AG04450 (cell line): ENCODE measurements around the gene NPIPA3. TPM values are rescaled to one million over a fixed set of nuclear protein-coding genes. Genes with fewer than 3 reads are reported as not detected.
"Not testable (repeated sequence)": the region's sequence is repeated elsewhere in the genome, so short reads cannot be mapped to it uniquely, and the experiment has no call there.

Experiments
- CTCF ChIA-PET: fragments of 300-600, 350-600 bp; formaldehyde crosslinking; extraction: SDS; loops from one replicate; lab custom pipeline; 2022; ENCODE audit warnings: antibody characterized with exemption, inconsistent platforms; lab: Charles Lee
- POLR2A ChIA-PET: fragments of 350-600 bp; formaldehyde crosslinking; extraction: SDS; loops from one replicate; lab custom pipeline; 2021; ENCODE audit warnings: antibody characterized with exemption, inconsistent platforms; lab: Yijun Ruan, JAX
- DNase-seq: peaks from one replicate; pipeline ENCODE4 v3.0.0-alpha.2; 2011; ENCODE audit warnings: low read depth, low spot score
- H3K27ac ChIP-seq: one replicate; pipeline ENCODE4 v1.5.1; 2012; ENCODE audit warnings: low read depth, low read length, control low read depth
- H3K27me3 ChIP-seq: one replicate; pipeline ENCODE4 v1.6.0; 2012; ENCODE audit warnings: low read length; ENCODE audit not compliant: control insufficient read depth, insufficient read depth
- H3K4me3 ChIP-seq: 2 replicates; pipeline ENCODE4 v1.5.1; 2011; ENCODE audit warnings: mild to moderate bottlenecking, low read depth, low read length, control low read depth
- H3K9me3 ChIP-seq: 2 replicates; pipeline ENCODE4 v1.5.1; 2012; ENCODE audit warnings: low read length; ENCODE audit not compliant: control insufficient read depth, insufficient read depth
- CTCF ChIP-seq: IDR thresholded peaks from 2 replicates; pipeline ENCODE4 v1.5.1; 2011; ENCODE audit warnings: low read depth, low read length, control low read depth, inconsistent platforms
- polyA plus RNA-seq: library from polyadenylated mRNA; depleted of rRNA; stranded (reverse); fragments of >200 nt; gene quantifications from 2 replicates; pipeline ENCODE4 v1.2.3, GENCODE V29; 2011

NPIPA3 gene
- polyA plus RNA-seq, 1 experiment, result 1.8 TPM

GRCh38 chr16:14672403-14672971 is 30.7 kb upstream of the NPIPA3 start:
- Histone ChIP-seq H3K27me3 (no peaks in the 10 kb centered on the region), H3K27ac (no peak overlapping the region), H3K4me3 (no peak overlapping the region), H3K9me3 (no peaks in the 10 kb centered on the region)
- ChIA-PET CTCF (interaction anchor here (0.7 kb wide), 1 partner anchor 749 kb away, joined by 6 read pairs; no protein-coding TSS in a partner anchor), POLR2A (no interaction called here)
- TF ChIP-seq CTCF, result no peak
- DNase-seq, result no peak

DNA sequence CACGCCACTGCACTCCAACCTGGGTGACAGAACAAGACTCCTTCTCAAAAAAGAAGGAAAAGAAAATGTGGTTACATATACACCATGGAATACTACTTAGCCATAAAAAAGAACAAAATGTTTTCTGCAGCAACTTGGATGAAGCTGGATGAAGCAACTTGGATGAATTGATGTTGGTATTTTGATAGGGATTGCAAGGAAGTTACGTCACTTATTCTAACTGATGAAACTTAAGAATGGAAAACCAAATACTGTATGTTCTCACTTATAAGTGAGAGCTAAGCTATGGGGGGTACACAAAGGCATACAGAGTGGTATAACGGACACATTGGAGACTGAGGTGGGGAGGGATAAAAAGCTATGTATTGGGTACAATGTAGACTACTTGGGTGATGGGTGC is 26.6 kb upstream of the NPIPA3 start:
- DNase-seq, result no peak
- CTCF ChIA-PET, result no interaction called here
- H3K9me3 ChIP-seq, result no peaks in the 10 kb centered on the region
- no peak overlapping the region for H3K4me3 ChIP-seq
- no peaks in the 10 kb centered on the region for H3K27me3 ChIP-seq
- no peak overlapping the region for H3K27ac ChIP-seq
- POLR2A ChIA-PET, result no interaction called here
- TF ChIP-seq CTCF, result no peak

DNA sequence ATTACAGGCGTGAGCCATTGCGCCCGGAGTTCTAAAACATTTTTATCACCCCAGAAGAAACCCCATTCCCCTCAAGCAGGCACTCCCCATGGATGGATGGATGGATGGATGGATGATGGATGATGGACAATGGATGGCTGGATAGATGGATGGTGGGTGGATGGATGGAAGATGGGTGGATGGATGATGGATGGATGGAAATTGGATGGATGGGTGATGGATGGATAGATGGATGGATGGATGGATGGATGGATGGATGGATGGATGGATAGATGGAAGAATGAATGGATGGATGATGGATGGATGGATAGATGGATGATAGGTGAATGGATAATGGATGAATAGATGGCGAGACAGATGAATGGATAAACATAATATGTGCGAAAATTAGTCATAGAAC is 25.6 kb upstream of the NPIPA3 start:
- CTCF ChIA-PET, result no interaction called here
- POLR2A ChIA-PET, result no interaction called here
- H3K4me3 ChIP-seq, result no peak overlapping the region
- no peak overlapping the region for H3K27ac ChIP-seq
- TF ChIP-seq CTCF, result no peak
- DNase-seq, result no peak
- no peaks in the 10 kb centered on the region for H3K9me3 ChIP-seq
- no peaks in the 10 kb centered on the region for H3K27me3 ChIP-seq

DNA sequence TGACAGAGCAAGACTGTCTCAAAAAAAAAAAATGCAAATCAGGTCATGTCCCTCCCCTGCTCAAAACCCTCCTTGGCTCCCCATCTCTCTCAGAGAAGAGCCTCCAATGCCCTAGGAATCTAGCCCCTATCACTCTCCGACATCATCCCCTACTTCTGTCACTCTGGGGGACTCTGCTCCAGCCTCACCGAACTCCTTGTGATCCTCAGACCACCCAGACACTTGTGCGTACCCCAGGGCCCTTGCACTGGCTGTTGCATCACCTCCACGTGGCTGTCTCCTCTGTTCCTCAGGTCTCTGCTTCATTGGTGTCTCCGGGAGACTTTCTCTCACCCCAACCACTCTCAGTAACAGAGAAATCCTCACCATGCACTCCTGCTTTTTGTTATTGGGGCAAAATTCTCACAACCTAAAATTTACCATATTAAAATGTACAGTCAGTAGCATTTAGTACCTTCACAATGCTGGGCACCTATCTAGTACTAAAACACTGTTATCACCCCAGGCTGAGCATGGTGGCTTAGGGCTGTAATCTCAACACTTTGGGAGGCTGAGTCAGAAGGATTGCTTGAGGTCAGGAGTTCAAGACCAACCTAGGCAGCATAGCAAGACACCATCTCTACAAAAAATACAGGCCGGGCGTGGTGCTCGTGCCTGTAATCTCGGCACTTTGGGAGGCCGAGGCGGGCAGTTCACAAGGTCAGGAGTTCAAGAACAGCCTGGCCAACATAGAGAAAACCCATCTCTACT is 24.3 kb upstream of the NPIPA3 start:
- no peak for TF ChIP-seq CTCF
- CTCF ChIA-PET, result no interaction called here

GRCh38 chr16:14680396-14680795 is 22.8 kb upstream of the NPIPA3 start:
- DNase-seq, H3K4me3 ChIP-seq, POLR2A ChIA-PET, CTCF ChIA-PET, H3K9me3 ChIP-seq, H3K27ac ChIP-seq, H3K27me3 ChIP-seq: not testable (repeated sequence)

More for the DNA sequence above, 24.3 kb upstream of the NPIPA3 start:
- H3K4me3 ChIP-seq, result no peak overlapping the region
- H3K27me3 ChIP-seq, result no peaks in the 10 kb centered on the region
- H3K27ac ChIP-seq, result no peak overlapping the region
- POLR2A ChIA-PET, result no interaction called here
- DNase-seq, result no peak
- no peaks in the 10 kb centered on the region for H3K9me3 ChIP-seq
